SH-SY5Y (cell line): ENCODE data around the gene APIP.

Source experiments
- GATA2 ChIP-seq: IDR thresholded peaks from 2 replicates; pipeline ENCODE4 v1.6.1; 2011; ENCODE audit warnings: mild to moderate bottlenecking, low read depth, low read length
- GATA3 ChIP-seq: IDR thresholded peaks from 2 replicates; pipeline ENCODE4 v1.6.1; 2011; ENCODE audit warnings: low read depth, mild to moderate bottlenecking, low read length, moderate library complexity

DNA sequence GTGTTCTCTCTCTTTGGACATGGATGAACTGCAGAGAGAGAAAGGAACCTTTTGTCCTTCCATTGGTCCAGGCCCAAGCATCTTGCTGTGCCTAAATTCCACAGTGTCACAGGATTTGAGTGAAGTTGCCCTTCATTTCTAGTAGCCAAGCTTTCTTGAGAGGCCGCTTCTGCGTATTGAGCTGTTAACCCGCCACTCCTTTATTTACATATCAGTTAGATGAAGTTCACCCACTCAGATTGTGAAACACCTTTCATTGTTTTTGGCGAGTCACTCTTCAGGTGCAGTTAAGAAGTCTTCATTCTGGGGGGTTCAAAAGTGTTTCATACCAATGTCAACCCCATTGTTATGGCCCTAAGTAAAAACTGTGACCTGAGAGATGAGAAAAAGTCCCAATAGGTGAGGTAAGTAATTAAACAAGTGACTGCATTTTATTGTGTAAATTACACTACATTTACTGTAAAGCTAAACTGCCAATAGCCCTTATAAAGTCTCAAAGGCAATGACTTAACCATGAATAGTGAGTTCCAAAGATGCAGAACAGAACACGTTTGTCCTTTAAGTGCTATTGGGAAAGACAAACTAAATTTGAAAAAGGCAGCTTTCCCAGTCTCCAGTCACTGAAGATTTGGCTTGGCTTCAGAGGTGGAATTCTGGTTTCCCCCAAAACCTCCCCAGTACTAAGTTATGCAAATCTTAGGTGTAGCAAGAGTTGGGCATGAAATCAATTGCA, 61.0 kb downstream of the APIP start:
- no peak for TF ChIP-seq GATA2
- TF ChIP-seq GATA3: no peak
